GM12878 (cell line): Measurements from ENCODE around the gene RHBDF2. TPM values are rescaled to one million over a fixed set of nuclear protein-coding genes. Genes with fewer than 3 reads are reported as not detected.

Experiments
- ATAC-seq: fragments of 200-7000 bp; cut with Tn5 transposase; 3 replicates; pipeline ENCODE4 v1.9.1; 2020; ENCODE audit warnings: mild to moderate bottlenecking, moderate library complexity
- BruUV-seq: library from RNA; stranded (reverse); fragments of 400-500 nt; replicated peaks from 2 replicates; lab custom pipeline; 2021; lab: Mats Ljungman, UMichigan
- CTCF ChIA-PET: fragments of 300-600 bp; sonication (Branson Sonifier 250); formaldehyde crosslinking; extraction: SDS; loops from one replicate; lab custom pipeline; 2021; ENCODE audit warnings: inconsistent platforms; lab: Yijun Ruan, JAX
- POLR2A ChIA-PET: fragments of 350-600 bp; formaldehyde crosslinking; extraction: SDS; loops from one replicate; lab custom pipeline; 2021; ENCODE audit warnings: inconsistent platforms; lab: Charles Lee
- RAD21 ChIA-PET: fragments of 300-600 bp; sonication (Branson Sonifier 250); formaldehyde crosslinking; loops from one replicate; lab custom pipeline; 2023; ENCODE audit warnings: antibody characterized with exemption; ENCODE audit not compliant: unreplicated experiment; lab: Charles Lee
- SMC1A ChIA-PET: fragments of 300-600 bp; sonication (Branson Sonifier 250); formaldehyde crosslinking; loops from one replicate; lab custom pipeline; 2023; ENCODE audit not compliant: unreplicated experiment, uncharacterized antibody; lab: Charles Lee
- DNase-seq: peaks from one replicate; pipeline ENCODE4 v3.0.0-alpha.2; 2011; ENCODE audit warnings: low read depth, low spot score
- FAIRE-seq: peaks from 3 replicates; lab custom pipeline; 2011; peaks lifted over from hg19 to GRCh38; lab: Jason Lieb, UNC
- H2AFZ ChIP-seq: 2 replicates; pipeline ENCODE4 v1.6.0; 2011; ENCODE audit warnings: low read depth, low read length, control low read depth; ENCODE audit not compliant: control insufficient read depth
- H3K27ac ChIP-seq: 2 replicates; pipeline ENCODE4 v1.5.1; 2011; ENCODE audit warnings: control low read depth; ENCODE audit not compliant: control insufficient read depth, insufficient read depth
- H3K27me3 ChIP-seq, 2 experiments: replicated peaks in 1 of 2; 2 replicates each; pipeline versions ENCODE4 v1.6.0 to v1.6.1; 2011; ENCODE audit warnings: low read length in 1 of 2; ENCODE audit not compliant: control insufficient read depth in 2 of 2, insufficient read depth in 2 of 2
- H3K36me3 ChIP-seq, 2 experiments: 2 replicates each; pipeline ENCODE4 v1.5.1; 2011; ENCODE audit warnings: low read length in 1 of 2; ENCODE audit not compliant: control insufficient read depth in 2 of 2, insufficient read depth in 2 of 2
- H3K4me1 ChIP-seq: 2 replicates; pipeline ENCODE4 v1.6.1; 2011; ENCODE audit warnings: mild to moderate bottlenecking, low read length, moderate library complexity, mixed read lengths; ENCODE audit not compliant: control insufficient read depth, insufficient read depth
- H3K4me2 ChIP-seq: 2 replicates; pipeline ENCODE4 v1.6.0; 2011; ENCODE audit warnings: control low read depth; ENCODE audit not compliant: control insufficient read depth, insufficient read depth
- H3K4me3 ChIP-seq: fragments of 200-600 bp; sonication (generic); 2 replicates; pipeline ENCODE4 v1.5.1; 2016
- H3K79me2 ChIP-seq: 2 replicates; pipeline ENCODE4 v1.6.0; 2011; ENCODE audit warnings: low read length; ENCODE audit not compliant: control insufficient read depth, insufficient read depth
- H3K9ac ChIP-seq: 2 replicates; pipeline ENCODE4 v1.8.0; 2011; ENCODE audit warnings: low read length, control low read depth, mixed read lengths; ENCODE audit not compliant: control insufficient read depth, insufficient read depth
- H3K9me3 ChIP-seq: replicated peaks from 3 replicates; pipeline ENCODE4 v1.5.1; 2011; ENCODE audit warnings: mild to moderate bottlenecking, low read length; ENCODE audit not compliant: control insufficient read depth, insufficient read depth
- H4K20me1 ChIP-seq: 2 replicates; pipeline ENCODE4 v1.6.0; 2011; ENCODE audit not compliant: control insufficient read depth, insufficient read depth
- ATF3 ChIP-seq: IDR thresholded peaks from 2 replicates; pipeline ENCODE4 v1.6.1; 2011; ENCODE audit warnings: low read depth, mild to moderate bottlenecking, low read length, moderate library complexity, borderline replicate concordance; ENCODE audit errors: extremely low read depth
- BHLHE40 ChIP-seq, 2 experiments: fragments of 450-650 bp in 1 of 2; IDR thresholded peaks; 2 replicates each; pipeline ENCODE4 v1.6.1; 2011 to 2017; ENCODE audit warnings: low read depth in 2 of 2, borderline replicate concordance in 1 of 2, improper control_type of control experiment in 1 of 2, low read length in 1 of 2, mild to moderate bottlenecking in 1 of 2
- HCFC1 ChIP-seq: fragments of 150-350 bp; IDR thresholded peaks from 2 replicates; pipeline ENCODE4 v1.6.1; 2014; ENCODE audit warnings: low read length
- IRF5 ChIP-seq: fragments of 450-650 bp; IDR thresholded peaks from 2 replicates; pipeline ENCODE4 v1.6.1; 2017; ENCODE audit warnings: borderline replicate concordance
- KDM1A ChIP-seq: fragments of 200-600 bp; sonication (generic); IDR thresholded peaks from 2 replicates; pipeline ENCODE4 v1.6.1; 2016; ENCODE audit warnings: borderline replicate concordance
- MTA2 ChIP-seq: fragments of 450-650 bp; IDR thresholded peaks from 2 replicates; pipeline ENCODE4 v1.6.1; 2016; ENCODE audit warnings: low read depth, mild to moderate bottlenecking, moderate library complexity
- MXI1 ChIP-seq: fragments of 150-350 bp; IDR thresholded peaks from 2 replicates; pipeline ENCODE4 v1.6.1; 2011; ENCODE audit warnings: low read depth, mild to moderate bottlenecking, inconsistent platforms, low read length, improper control_type of control experiment
- NBN ChIP-seq: fragments of 450-650 bp; IDR thresholded peaks from 2 replicates; pipeline ENCODE4 v1.6.1; 2016
- NR2C1 ChIP-seq: fragments of 450-650 bp; IDR thresholded peaks from 2 replicates; pipeline ENCODE4 v1.6.1; 2017; ENCODE audit warnings: antibody characterized with exemption, mild to moderate bottlenecking, moderate library complexity
- NR2F1 ChIP-seq: fragments of 450-650 bp; conservative IDR thresholded peaks from 2 replicates; pipeline ENCODE4 v1.6.1; 2017; ENCODE audit warnings: mild to moderate bottlenecking
- PKNOX1 ChIP-seq: fragments of 450-650 bp; IDR thresholded peaks from 2 replicates; pipeline ENCODE4 v1.6.1; 2016; ENCODE audit warnings: mild to moderate bottlenecking
- POLR2AphosphoS5 ChIP-seq: IDR thresholded peaks from 2 replicates; pipeline ENCODE4 v1.6.1; 2011; ENCODE audit warnings: mild to moderate bottlenecking, low read length, inconsistent platforms
- RAD51 ChIP-seq: fragments of 450-650 bp; IDR thresholded peaks from 2 replicates; pipeline ENCODE4 v1.6.1; 2016; ENCODE audit warnings: moderate library complexity, mild to moderate bottlenecking, inconsistent platforms
- REST ChIP-seq: IDR thresholded peaks from 2 replicates; pipeline ENCODE4 v1.6.1; 2012; ENCODE audit warnings: mild to moderate bottlenecking, low read depth, low read length
- STAT3 ChIP-seq: IDR thresholded peaks from 2 replicates; pipeline ENCODE4 v1.6.1; 2011; ENCODE audit warnings: low read depth, low read length, improper control_type of control experiment
- ZBTB4 ChIP-seq: fragments of 450-650 bp; formaldehyde crosslinking; IDR thresholded peaks from 2 replicates; pipeline ENCODE4 v1.4.0; 2022; ENCODE audit warnings: mild to moderate bottlenecking, moderate library complexity
- WGBS: methylation state at CpG from one replicate; pipeline ENCODE4 v1.1.6; 2016; ENCODE audit warnings: low lambda C conversion rate; ENCODE audit not compliant: insufficient replicate concordance, insufficient coverage; ENCODE audit errors: missing lambda C conversion rate; 5-methylcytosine and 5-hydroxymethylcytosine counted together
- in situ Hi-C: fragments of 300-500 bp; cut with MboI; formaldehyde crosslinking; loops from 9 replicates; pipeline ENCODE4 v1.14.3; 2018; ENCODE audit warnings: mixed read lengths
- intact Hi-C: fragments of 100-400 bp; cut with micrococcal nuclease; formaldehyde crosslinking; loops from one replicate; pipeline ENCODE4 v1.14.2; 2022; ENCODE audit not compliant: unreplicated experiment
- polyA plus RNA-seq, 11 experiments: library from polyadenylated mRNA; depleted of rRNA in 4 of 11; unstranded in 6 of 11; stranded (reverse) in 5 of 11; fragments of >200 nt; fragmentation: Nextera tagmentation in 4 of 11; fragmentation: Illumina TruSeq in 1 of 11; extraction: Ambion mirVana in 4 of 11; extraction: Trizol in 1 of 11; gene quantifications; 1 replicate in 1 of 11; 2 replicates in 10 of 11; pipeline versions ENCODE4 v1.2.1 to v1.2.3, GENCODE V29; 2011 to 2016; ENCODE audit warnings: inconsistent platforms in 2 of 11, missing spikeins in 2 of 11, low read depth in 1 of 11
- total RNA-seq, 4 experiments: library from RNA; depleted of rRNA in 3 of 4; stranded (reverse); fragments of >200 nt in 3 of 4; fragmentation: Illumina TruSeq in 1 of 4; extraction: Trizol in 1 of 4; gene quantifications; 2 replicates each; pipeline versions ENCODE4 v1.2.1 to v1.2.3, GENCODE V29; 2013 to 2021

RHBDF2 gene
- total and polyA plus RNA-seq, 10 of the 15 experiments (the other 5 are each of a cell fraction or from before 2014, with no cell fraction given): 0.97 to 43.0 (median 18.7) TPM

GRCh38 chr17:76472726-76473125 lies 28.5 kb downstream of the RHBDF2 start:
- 89% methylated on average over 11 of the region's 11 CpGs for WGBS
- ChIA-PET POLR2A (no interaction called here), CTCF (interaction anchor here (1.2 kb wide), 1 partner anchor 20 kb away, joined by 4 read pairs; no protein-coding TSS in a partner anchor), SMC1A (no interaction called here), RAD21 (no interaction called here)
- intact Hi-C loops: no loop called here
- Histone ChIP-seq H3K9ac (no peak overlapping the region), H3K79me2 (no peaks in the 10 kb centered on the region), H4K20me1 (no peaks in the 10 kb centered on the region), H3K9me3 (no peaks in the 10 kb centered on the region), H3K36me3 (peaks cover 3 to 13% of the 10 kb centered on the region in 2 experiments; a peak in 3 of 4 replicates), H3K27ac (no peak overlapping the region), H3K27me3 (no peaks in the 10 kb centered on the region), H3K4me3 (no peak overlapping the region), H2AFZ (no peak overlapping the region), H3K4me1 (no peaks in the 10 kb centered on the region), H3K4me2 (no peak overlapping the region)
- in situ Hi-C loops: no loop called here
- FAIRE-seq: no peak
- no peak for ATAC-seq
- DNase-seq: no peak
- BruUV-seq: no TSS peak
- TF ChIP-seq PKNOX1: no peak
- no peak for TF ChIP-seq BHLHE40 (IDR thresholded peaks at IDR 0.05; ENCODE audit: borderline replicate concordance in 1 of 2, low read depth in 2 of 2, low read length in 1 of 2)
- no peak for TF ChIP-seq STAT3
- no peak for TF ChIP-seq RAD51
- TF ChIP-seq MXI1: no peak
- TF ChIP-seq HCFC1: no peak
- no peak for TF ChIP-seq KDM1A
- no peak for TF ChIP-seq ZBTB4 (CRISPR knock-in tag)
- TF ChIP-seq MTA2: no peak
- no peak for TF ChIP-seq REST
- no peak for TF ChIP-seq POLR2AphosphoS5
- no peak for TF ChIP-seq IRF5
- no peak for TF ChIP-seq NR2C1
- no peak for TF ChIP-seq NBN
- TF ChIP-seq ATF3: no peak
- TF ChIP-seq NR2F1: no peak
